ENCODE data around the gene C5orf15. TPM values are rescaled to one million over a fixed set of nuclear protein-coding genes. Genes with fewer than 3 reads are reported as not detected.

The C5orf15 gene
- total and polyA plus RNA-seq, 2 experiments from 2014 or later = 37.7 to 61.4 TPM

DNA sequence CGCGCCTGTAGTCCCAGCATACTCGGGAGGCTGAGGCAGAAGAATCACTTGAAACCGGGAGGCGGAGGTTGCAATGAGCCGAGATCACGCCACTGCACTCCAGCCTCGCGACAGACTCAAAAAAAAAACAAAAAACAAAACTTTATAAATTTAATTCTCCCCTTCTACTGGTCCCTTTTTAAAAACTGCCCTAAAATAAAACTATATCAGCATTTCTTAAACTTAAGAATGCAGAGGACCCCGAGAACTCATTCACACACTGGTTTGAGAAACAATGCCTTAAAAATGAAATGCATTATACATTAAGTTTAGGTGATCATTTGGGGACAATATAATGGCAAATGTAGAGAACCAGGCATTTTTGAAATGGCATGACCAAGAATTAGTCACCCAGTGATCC is 2.3 kb downstream of the C5orf15 start (continued):
- TF ChIP-seq, protein P1, sequence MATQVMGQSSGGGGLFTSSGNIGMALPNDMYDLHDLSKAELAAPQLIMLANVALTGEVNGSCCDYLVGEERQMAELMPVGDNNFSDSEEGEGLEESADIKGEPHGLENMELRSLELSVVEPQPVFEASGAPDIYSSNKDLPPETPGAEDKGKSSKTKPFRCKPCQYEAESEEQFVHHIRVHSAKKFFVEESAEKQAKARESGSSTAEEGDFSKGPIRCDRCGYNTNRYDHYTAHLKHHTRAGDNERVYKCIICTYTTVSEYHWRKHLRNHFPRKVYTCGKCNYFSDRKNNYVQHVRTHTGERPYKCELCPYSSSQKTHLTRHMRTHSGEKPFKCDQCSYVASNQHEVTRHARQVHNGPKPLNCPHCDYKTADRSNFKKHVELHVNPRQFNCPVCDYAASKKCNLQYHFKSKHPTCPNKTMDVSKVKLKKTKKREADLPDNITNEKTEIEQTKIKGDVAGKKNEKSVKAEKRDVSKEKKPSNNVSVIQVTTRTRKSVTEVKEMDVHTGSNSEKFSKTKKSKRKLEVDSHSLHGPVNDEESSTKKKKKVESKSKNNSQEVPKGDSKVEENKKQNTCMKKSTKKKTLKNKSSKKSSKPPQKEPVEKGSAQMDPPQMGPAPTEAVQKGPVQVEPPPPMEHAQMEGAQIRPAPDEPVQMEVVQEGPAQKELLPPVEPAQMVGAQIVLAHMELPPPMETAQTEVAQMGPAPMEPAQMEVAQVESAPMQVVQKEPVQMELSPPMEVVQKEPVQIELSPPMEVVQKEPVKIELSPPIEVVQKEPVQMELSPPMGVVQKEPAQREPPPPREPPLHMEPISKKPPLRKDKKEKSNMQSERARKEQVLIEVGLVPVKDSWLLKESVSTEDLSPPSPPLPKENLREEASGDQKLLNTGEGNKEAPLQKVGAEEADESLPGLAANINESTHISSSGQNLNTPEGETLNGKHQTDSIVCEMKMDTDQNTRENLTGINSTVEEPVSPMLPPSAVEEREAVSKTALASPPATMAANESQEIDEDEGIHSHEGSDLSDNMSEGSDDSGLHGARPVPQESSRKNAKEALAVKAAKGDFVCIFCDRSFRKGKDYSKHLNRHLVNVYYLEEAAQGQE (IDR thresholded peaks at IDR 0.05; ENCODE audit: unreplicated experiment) = no peak
- no peak for TF ChIP-seq EZH2phosphoT487 (IDR thresholded peaks at IDR 0.05; ENCODE audit: unreplicated experiment)
- TF ChIP-seq EZH2 (IDR thresholded peaks at IDR 0.05; ENCODE audit: low read depth, unreplicated experiment) = no peak
- TF ChIP-seq, protein P2, sequence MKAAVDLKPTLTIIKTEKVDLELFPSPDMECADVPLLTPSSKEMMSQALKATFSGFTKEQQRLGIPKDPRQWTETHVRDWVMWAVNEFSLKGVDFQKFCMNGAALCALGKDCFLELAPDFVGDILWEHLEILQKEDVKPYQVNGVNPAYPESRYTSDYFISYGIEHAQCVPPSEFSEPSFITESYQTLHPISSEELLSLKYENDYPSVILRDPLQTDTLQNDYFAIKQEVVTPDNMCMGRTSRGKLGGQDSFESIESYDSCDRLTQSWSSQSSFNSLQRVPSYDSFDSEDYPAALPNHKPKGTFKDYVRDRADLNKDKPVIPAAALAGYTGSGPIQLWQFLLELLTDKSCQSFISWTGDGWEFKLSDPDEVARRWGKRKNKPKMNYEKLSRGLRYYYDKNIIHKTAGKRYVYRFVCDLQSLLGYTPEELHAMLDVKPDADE (IDR thresholded peaks at IDR 0.05) = no peak
- no peak for TF ChIP-seq ZNF331 (CRISPR knock-in tag; IDR thresholded peaks at IDR 0.05; ENCODE audit: low read depth)
- TF ChIP-seq, protein P3, sequence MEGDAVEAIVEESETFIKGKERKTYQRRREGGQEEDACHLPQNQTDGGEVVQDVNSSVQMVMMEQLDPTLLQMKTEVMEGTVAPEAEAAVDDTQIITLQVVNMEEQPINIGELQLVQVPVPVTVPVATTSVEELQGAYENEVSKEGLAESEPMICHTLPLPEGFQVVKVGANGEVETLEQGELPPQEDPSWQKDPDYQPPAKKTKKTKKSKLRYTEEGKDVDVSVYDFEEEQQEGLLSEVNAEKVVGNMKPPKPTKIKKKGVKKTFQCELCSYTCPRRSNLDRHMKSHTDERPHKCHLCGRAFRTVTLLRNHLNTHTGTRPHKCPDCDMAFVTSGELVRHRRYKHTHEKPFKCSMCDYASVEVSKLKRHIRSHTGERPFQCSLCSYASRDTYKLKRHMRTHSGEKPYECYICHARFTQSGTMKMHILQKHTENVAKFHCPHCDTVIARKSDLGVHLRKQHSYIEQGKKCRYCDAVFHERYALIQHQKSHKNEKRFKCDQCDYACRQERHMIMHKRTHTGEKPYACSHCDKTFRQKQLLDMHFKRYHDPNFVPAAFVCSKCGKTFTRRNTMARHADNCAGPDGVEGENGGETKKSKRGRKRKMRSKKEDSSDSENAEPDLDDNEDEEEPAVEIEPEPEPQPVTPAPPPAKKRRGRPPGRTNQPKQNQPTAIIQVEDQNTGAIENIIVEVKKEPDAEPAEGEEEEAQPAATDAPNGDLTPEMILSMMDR (conservative IDR thresholded peaks at IDR 0.05; ENCODE audit: low read depth in 2 of 2) = no peak

DNA sequence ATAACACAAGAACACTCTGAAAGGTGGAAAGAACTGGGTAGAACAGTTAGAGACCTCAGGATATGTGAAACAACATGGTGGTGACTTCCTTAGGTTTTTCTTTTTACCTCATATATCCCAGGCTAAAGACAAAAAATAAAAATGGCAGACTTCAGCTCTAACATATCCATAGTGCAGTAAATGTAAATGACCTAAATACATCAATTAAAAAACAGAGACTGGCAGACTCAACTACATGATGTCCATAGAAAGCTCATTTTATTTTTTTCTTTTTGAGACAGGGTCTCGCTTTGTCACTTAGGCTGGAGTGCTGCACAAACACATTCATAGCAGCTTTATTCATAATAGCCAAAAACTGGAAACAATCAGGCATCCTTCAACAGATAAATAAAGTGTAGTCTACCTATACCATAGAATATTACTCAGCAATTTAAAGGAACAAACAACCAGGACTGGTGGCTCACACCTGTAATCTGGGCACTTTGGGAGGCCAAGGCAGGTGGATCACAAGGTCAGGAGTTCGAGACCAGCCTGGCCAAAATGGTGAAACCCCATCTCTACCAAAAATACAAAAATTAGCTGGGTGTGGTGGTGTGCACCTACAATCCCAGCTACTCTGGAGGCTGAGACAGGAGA is 4.8 kb downstream of the C5orf15 start:
- no peaks in the 10 kb centered on the region for H3K9me2 ChIP-seq (ENCODE audit: insufficient read depth)
- DNase-seq (ENCODE audit: low spot score) = no peak
- no peaks in the 10 kb centered on the region; the same call in 1 of the 2 replicates for H3K4me1 ChIP-seq (ENCODE audit: insufficient read depth)
- peaks cover 66% of the 10 kb centered on the region for H3K79me2 ChIP-seq (replicated peaks; ENCODE audit: insufficient read depth)
- H3F3A ChIP-seq (replicated peaks; ENCODE audit: low read depth) = no peaks in the 10 kb centered on the region
- peaks cover 4% of the 10 kb centered on the region; the same call in 1 of the 2 replicates for H3K36me3 ChIP-seq (ENCODE audit: insufficient read depth)
- H3K4me2 ChIP-seq = no peak overlapping the region
- H3K4me3 ChIP-seq = no peak overlapping the region
- no peaks in the 10 kb centered on the region for H3K27me3 ChIP-seq (ENCODE audit: insufficient read depth)
- no peak overlapping the region for H2AFZ ChIP-seq
- no peak overlapping the region; the same call in 1 of the 2 replicates for H3K27ac ChIP-seq (ENCODE audit: low read depth)
- no peaks in the 10 kb centered on the region; the same call in 1 of the 2 replicates for H4K20me1 ChIP-seq (replicated peaks; ENCODE audit: insufficient read depth)
- ATAC-seq = no peak
- Mint-ChIP-seq H3K9me3 (no peaks in the 10 kb centered on the region), H3K4me1 (peaks cover 11% of the 10 kb centered on the region; the same call in 2 of the 3 replicates), H3K4me3 (no peak overlapping the region), H3K36me3 (ENCODE audit: low read depth) (peaks cover 6% of the 10 kb centered on the region; the same call in 2 of the 3 replicates), H3K27me3 (ENCODE audit: insufficient read depth, low read depth, poor library complexity) (peaks cover 7% of the 10 kb centered on the region), H3K27ac (no peak overlapping the region)
- TF ChIP-seq EZH2phosphoT487 (IDR thresholded peaks at IDR 0.05; ENCODE audit: unreplicated experiment) (no peak), POLR2AphosphoS5 (IDR thresholded peaks at IDR 0.05; ENCODE audit: low read depth) (no peak)
- TF ChIP-seq, protein P2 (IDR thresholded peaks at IDR 0.05) = no peak
- TF ChIP-seq, protein P1 (IDR thresholded peaks at IDR 0.05; ENCODE audit: unreplicated experiment) = no peak
- TF ChIP-seq, protein P3 (conservative IDR thresholded peaks at IDR 0.05; ENCODE audit: low read depth in 2 of 2) = no peak
